PC-3 (cell line): ENCODE data around the gene PPP1R12A.

Source experiments
- EZH2 ChIP-seq: fragments of 300-600 bp; sonication (generic); IDR thresholded peaks from one replicate; pipeline ENCODE4 v1.6.1; 2017; ENCODE audit warnings: antibody characterized with exemption, mild to moderate bottlenecking, low read length; ENCODE audit not compliant: unreplicated experiment
- EZH2phosphoT487 ChIP-seq: fragments of 300-600 bp; sonication (generic); IDR thresholded peaks from 2 replicates; pipeline ENCODE4 v1.6.1; 2018; ENCODE audit warnings: mild to moderate bottlenecking, antibody characterized with exemption, low read length, borderline replicate concordance
- TF ChIP-seq, protein P1 (sequence below): fragments of 300-600 bp; sonication (generic); conservative IDR thresholded peaks from 2 replicates; pipeline ENCODE4 v1.5.1; 2017; ENCODE audit warnings: antibody characterized with exemption, low read depth, mild to moderate bottlenecking, low read length

DNA sequence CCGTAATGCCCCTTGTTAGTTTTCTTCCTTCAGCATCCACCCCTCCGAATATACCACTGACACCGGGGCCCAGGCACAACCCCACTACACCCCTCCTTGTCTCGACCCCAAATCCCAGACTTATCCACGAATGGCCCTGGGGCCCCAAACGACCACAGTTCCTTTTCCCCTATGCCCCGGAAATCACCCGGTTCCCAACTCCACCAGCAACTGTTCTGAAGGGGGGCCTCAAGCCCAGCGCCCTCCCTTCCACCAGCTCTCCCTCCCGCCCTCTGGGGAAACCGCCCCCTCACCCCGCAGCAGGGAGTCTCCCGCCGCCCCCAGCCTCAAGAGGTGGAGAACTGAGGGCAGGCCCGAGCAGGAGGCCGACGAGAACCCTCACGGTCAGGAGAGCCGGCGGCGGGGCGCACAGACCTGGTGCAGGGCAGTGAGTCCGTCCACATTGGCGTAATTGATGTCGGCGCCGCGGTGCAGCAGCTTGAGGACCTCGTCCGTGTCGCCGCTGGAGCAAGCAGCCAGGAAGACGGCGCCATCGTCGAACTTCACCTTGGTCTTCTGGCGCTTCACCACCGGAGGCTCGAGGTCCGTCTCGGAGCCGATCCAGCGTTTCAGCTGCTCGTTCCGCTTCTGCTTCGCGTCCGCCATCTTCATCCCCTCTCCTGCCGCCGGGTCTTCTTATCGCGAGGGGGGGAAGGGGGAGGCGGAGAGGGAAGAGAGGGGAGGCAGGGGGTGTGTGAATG, 446 bp downstream of the PPP1R12A start:
- TF ChIP-seq, protein P1, sequence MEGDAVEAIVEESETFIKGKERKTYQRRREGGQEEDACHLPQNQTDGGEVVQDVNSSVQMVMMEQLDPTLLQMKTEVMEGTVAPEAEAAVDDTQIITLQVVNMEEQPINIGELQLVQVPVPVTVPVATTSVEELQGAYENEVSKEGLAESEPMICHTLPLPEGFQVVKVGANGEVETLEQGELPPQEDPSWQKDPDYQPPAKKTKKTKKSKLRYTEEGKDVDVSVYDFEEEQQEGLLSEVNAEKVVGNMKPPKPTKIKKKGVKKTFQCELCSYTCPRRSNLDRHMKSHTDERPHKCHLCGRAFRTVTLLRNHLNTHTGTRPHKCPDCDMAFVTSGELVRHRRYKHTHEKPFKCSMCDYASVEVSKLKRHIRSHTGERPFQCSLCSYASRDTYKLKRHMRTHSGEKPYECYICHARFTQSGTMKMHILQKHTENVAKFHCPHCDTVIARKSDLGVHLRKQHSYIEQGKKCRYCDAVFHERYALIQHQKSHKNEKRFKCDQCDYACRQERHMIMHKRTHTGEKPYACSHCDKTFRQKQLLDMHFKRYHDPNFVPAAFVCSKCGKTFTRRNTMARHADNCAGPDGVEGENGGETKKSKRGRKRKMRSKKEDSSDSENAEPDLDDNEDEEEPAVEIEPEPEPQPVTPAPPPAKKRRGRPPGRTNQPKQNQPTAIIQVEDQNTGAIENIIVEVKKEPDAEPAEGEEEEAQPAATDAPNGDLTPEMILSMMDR: no peak
- TF ChIP-seq EZH2 (no peak), EZH2phosphoT487 (no peak)
